ENCODE results near the gene KIF20B. TPM values are rescaled to one million over a fixed set of nuclear protein-coding genes. Genes with fewer than 3 reads are reported as not detected.
"Not testable (repeated sequence)": the region's sequence is repeated elsewhere in the genome, so short reads cannot be mapped to it uniquely, and the experiment has no call there.

The KIF20B gene
- total RNA-seq, 1 donor from 2014 or later, result 2.5 TPM

DNA sequence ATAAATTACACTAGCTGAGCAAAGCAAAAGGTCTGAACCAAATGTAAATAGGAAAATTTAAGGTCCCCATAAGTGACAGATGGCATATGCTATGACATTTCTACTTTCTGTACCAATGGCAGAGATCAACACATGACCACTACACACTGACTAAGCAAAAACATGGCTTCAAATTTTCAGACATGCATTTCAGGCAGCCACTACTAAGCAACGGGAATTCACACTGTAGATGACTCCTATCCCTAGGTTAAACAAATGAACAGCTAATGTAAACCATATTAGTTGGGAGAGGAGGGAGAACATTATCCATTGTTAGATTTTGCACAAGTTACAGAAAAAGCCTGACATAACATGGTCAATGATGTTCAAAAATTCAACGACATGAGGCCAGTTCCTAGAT lies 11.4 kb upstream of the KIF20B start:
- no peak for DNase-seq (ENCODE audit: low spot score)

GRCh38 chr10:89692416-89692815 lies 9.0 kb upstream of the KIF20B start:
- no peak for DNase-seq (ENCODE audit: low spot score)

GRCh38 chr10:89693176-89693575 lies 8.2 kb upstream of the KIF20B start:
- no peak for DNase-seq (ENCODE audit: low spot score)

DNA sequence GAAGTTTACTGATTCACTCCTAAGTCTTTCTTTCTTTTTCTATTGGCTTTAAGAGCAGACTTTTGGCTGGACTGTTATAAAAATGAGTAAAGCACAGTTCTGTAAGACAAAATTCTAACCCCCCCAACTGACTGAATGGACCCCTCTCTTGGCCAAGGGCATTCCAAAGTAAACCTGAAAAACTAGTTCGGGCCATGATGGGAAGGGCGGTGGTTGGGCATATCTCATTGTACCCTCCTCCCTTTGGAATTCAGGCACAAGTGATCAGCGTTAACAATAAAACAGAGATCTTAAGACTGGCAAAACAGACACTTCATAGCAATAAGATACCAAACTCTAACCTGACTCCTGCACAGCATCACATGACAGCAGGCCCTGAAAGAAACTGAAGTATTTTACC lies 6.1 kb upstream of the KIF20B start:
- DNase-seq (ENCODE audit: low spot score), result no peak

DNA sequence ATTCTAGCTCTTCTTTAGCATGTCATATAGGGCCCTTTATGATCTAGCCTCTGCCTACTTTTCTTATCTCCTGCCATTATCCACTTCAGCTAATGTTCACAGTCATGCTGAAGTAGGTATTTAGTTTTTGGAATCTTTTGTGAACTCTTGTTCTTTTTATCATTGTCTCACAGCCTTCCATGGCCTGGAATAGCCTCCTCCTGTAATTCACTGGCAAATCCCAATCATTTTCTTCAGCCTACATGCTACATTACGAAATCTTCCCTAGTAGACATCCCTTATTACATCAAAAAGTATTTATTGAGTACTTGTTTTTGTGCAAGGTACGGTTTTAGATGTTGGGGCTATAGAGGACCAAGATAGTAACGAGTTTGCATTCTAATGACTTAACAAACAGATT lies 3.4 kb upstream of the KIF20B start:
- no peak for DNase-seq (ENCODE audit: low spot score)

- no peak for DNase-seq (ENCODE audit: low spot score)
Measured at GRCh38 chr10:89699581-89700064, 1.8 kb upstream of the KIF20B start.

DNA sequence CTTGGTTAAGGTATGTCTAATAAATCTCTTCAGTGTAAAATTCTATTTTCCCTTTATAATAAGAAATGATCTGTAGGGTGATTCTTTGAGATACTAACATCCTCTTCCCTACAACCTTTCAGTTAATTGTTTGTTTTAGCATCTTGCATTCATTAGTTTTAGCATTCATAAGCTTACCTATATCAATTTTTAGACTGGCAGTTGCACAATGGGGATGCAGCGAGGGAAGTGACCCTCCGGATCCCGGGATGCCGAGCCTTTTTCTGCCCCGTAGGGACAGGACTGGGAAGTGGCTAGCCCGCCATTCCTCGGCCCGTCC lies 508 bp upstream of the KIF20B start:
- DNase-seq (ENCODE audit: low spot score), result no peak

DNA sequence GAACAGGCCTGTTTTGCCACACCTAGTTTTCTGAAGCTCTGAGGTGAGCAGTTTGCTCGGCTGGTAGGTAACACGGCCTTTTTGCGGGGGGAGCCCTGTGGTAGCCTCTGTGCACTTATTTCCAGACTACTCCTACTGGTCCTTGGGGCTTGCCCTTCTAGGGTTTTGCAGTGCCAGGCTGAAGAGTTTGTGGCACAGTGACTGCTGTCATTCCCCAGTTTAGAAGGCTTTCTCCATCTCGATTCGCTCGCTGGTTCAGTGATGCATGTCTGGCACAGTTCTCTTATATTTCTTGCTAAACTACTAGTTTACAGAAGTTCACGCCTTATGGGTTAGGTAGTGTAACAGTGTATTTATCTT lies 711 bp downstream of the KIF20B start:
- no peak for DNase-seq (ENCODE audit: low spot score)

- no peak for DNase-seq (ENCODE audit: low spot score)
Measured at GRCh38 chr10:89705466-89705865, 4.1 kb downstream of the KIF20B start.

DNA sequence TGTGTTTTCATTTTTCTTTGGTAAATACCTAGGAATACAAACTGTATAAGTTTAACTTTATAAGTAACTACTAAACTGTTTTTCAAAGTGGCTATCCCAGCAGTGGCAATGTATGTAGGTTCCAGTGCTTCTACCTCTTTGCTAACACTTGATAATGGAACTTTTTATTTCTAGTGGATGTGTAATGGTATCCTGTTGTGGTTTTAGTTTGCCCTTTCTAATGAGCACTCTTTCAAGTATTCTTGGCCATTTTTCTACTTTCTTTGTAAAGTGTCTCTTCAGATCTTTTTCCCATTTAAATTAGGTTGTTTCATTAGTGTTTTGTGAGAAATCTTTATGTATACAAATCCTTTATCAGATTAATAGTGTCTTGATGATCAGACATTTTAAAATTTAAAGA lies 4.6 kb downstream of the KIF20B start:
- DNase-seq (ENCODE audit: low spot score), result no peak

DNA sequence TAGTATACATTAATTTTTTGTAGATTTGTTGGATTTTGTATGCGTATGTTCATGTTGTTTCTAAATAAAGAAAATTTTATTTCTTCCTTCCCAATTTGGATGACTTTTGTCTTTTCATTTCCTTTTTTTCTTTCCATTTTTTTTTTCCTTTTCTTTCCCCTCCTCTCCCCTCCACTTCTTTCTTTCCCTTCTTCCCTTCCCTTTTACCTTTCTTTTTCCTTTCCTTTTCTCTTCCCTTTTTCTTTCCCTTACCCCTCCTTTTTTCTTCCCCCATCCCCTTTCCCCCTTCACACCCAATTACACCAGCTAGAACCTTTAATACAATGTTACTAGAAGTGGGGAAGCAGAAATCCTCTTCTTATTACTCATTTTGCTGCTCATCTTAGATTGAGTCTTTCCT lies 6.0 kb downstream of the KIF20B start:
- DNase-seq (ENCODE audit: low spot score), result no peak

DNA sequence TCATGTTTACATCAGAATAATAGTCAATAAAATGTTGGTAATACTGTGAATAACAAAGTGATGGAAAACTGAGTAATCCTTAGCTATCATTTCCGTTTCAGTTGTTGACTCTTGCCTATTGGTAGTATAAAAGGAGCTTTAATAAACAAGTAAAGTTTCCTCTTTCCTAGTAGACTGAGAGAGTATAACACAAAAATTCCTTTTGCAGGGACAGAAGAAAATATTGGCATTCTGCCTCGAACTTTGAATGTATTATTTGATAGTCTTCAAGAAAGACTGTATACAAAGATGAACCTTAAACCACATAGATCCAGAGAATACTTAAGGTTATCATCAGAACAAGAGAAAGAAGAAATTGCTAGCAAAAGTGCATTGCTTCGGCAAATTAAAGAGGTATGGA lies 9.4 kb downstream of the KIF20B start:
- no peak for DNase-seq (ENCODE audit: low spot score)

GRCh38 chr10:89734616-89735015 lies 33.2 kb downstream of the KIF20B start:
- no peak for DNase-seq (ENCODE audit: low spot score)

DNA sequence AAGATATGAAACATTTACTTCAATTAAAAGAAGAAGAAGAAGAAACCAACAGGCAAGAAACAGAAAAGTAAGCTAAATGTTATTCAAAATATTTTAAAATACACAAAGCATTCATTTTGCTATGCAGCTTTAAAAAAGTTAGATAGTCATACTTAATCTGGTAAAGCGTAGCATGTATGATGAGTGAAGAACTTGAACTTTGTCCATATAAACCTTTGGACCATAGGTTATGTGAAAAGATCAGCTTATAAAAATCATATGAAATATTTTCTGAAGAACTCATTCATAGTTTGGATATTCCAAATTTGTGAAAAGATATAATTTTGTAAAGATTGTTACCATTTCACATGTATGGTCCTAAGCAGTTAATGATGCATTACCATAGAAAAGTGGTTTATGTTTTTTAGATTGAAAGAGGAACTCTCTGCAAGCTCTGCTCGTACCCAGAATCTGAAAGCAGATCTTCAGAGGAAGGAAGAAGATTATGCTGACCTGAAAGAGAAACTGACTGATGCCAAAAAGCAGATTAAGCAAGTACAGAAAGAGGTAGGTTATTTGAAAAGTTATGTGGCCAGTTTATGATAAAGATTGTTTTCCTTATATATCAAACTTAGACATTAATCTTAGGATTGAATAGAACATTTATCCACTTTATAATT lies 37.3 kb downstream of the KIF20B start:
- no peak for DNase-seq (ENCODE audit: low spot score)

DNA sequence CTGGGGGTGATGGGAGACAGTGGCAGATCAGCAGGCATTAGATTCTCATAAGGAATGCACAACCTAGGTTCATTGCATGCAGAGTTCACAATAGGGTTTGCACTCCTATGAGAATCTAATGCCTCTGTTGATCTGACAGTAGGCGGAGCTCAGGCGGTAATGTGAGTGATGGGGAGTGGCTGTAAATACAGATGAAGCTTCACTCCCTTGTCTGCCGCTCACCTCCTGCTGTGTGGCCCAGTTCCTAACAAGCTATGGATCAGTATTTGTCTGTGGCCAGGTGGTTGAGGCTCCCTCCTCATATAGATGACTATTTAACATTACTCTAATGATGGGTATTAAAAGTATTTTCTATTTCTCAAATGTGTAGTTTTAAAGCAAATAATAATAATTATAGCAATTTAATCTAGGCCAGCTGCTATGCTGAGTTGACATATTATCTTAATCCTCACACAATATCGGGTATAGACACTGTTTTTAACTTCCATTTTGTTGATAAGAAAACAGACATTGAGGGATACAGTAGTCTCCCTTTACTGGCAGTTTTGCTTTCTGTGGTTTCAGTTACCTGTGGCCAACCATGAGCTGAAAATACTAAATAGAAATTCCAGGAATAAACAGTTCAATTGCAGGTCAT lies 39.9 kb downstream of the KIF20B start:
- DNase-seq (ENCODE audit: low spot score), result no peak

- no peak for DNase-seq (ENCODE audit: low spot score)
Measured at GRCh38 chr10:89744026-89744425, 42.6 kb downstream of the KIF20B start.

- no peak for DNase-seq (ENCODE audit: low spot score)
Measured at GRCh38 chr10:89745903-89746302, 44.5 kb downstream of the KIF20B start.

- no peak for DNase-seq (ENCODE audit: low spot score)
Measured at GRCh38 chr10:89750441-89750840, 49.1 kb downstream of the KIF20B start.

GRCh38 chr10:89755374-89755773 lies 54.0 kb downstream of the KIF20B start:
- DNase-seq (ENCODE audit: low spot score), result no peak

DNA sequence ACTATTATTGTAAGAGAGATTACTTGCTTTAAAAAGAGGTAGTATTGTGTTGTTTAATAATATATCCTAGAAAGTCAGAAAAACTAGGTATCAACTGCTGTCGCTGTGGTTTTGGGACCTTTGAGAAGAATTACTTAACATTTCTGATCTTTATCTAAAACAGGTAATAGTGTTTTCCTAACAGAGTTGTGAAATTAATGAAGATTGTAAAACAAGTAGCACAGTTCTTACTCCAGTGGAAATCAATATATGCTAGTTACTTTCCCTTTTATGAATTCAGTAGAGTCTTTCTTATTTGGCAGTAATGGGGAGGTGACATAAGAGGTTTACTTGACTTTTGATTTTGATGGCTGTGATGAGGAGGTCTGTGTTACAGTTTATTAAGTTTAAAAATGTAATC lies 58.1 kb downstream of the KIF20B start:
- no peak for DNase-seq (ENCODE audit: low spot score)

DNA sequence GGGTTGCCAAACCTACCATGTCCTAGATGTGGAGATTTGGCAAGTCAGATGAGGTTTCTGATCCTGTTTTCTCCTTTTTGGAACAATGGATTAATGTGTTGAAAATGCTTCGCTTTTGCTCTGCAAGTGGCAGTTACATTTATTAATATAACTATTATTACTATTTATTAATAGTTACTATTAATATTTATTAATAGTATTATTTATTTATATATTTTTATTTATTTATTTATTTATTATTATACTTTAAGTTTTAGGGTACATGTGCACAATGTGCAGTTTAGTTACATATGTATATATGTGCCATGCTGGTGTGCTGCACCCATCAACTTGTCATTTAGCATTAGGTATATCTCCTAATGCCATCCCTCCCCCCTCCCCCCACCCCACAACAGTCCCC lies 62.3 kb downstream of the KIF20B start:
- not testable (repeated sequence) for DNase-seq (ENCODE audit: low spot score)

DNA sequence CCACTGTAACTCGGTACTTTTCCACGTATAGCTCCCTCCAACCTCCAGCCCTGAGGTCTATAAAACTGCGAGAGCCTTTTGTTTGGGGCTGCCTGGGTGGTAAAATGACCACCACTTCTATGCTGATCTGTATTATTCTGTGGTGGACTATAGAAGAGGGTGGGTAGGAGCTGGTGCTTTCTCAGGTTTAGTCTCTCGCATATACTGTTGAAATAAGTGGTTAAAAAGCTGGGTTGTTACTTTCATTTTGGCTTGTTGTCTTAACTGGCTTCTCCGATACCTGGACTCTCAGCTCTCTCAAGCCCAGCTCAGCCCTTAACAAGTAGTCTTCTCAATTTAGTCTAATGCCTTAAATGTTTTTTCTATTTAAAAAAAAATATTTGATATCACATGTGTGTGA lies 70.3 kb downstream of the KIF20B start:
- no peak for DNase-seq (ENCODE audit: low spot score)

- DNase-seq (ENCODE audit: low spot score), result no peak
Measured at GRCh38 chr10:89773081-89773480, 71.7 kb downstream of the KIF20B start.

DNA sequence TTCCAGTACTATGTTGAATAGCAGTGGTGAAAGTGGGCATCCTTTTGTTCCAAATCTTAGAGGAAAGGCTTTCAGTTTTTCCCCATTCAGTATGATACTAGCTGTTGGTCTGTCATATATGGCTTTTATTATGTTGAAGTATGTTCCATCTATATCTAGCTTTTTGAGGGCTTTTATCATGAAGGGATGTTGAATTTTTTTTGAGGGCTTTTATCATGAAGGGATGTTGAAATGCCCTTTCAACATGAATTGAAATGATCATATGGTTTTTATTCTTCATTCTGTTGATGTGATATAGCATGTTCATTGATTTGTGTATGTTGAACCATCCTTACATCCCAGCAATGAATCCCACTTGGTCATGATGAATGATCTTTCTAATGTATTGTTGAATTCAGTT lies 75.3 kb downstream of the KIF20B start:
- DNase-seq (ENCODE audit: low spot score), result no peak

Data from mesenteric fat pad (tissue), 1 donor.